A172 (cell line): ENCODE measurements around the gene NTRK1. TPM values are rescaled to one million over a fixed set of nuclear protein-coding genes. Genes with fewer than 3 reads are reported as not detected.

ENCODE experiments used
- DNase-seq: peaks from one replicate; pipeline ENCODE4 v3.0.0-alpha.2; 2015; ENCODE audit warnings: low spot score
- total RNA-seq: library from RNA; depleted of rRNA; stranded (reverse); fragments of >200 nt; shearing (Covaris generic); gene quantifications from 2 replicates; pipeline ENCODE4 v1.2.3, GENCODE V29; 2014

Gene NTRK1
- total RNA-seq, 1 experiment from 2014 or later, result 0.16 TPM

- no peak for DNase-seq
Measured at GRCh38 chr1:156880473-156880872, 19.8 kb downstream of the NTRK1 start.

GRCh38 chr1:156881101-156881500 is 20.4 kb downstream of the NTRK1 start:
- DNase-seq, result no peak

GRCh38 chr1:156881663-156882062 is 21.0 kb downstream of the NTRK1 start:
- DNase-seq, result no peak

GRCh38 chr1:156882543-156882942 is 21.9 kb downstream of the NTRK1 start:
- DNase-seq, result no peak

- no peak for DNase-seq
Measured at GRCh38 chr1:156883919-156884318, 23.3 kb downstream of the NTRK1 start.

GRCh38 chr1:156884560-156885184 is 24.0 kb downstream of the NTRK1 start:
- DNase-seq, result no peak

- DNase-seq, result no peak
Measured at GRCh38 chr1:156885314-156885713, 24.6 kb downstream of the NTRK1 start.

- no peak for DNase-seq
Measured at GRCh38 chr1:156885880-156886355, 25.3 kb downstream of the NTRK1 start.

- DNase-seq, result no peak
Measured at GRCh38 chr1:156886583-156887281, 26.1 kb downstream of the NTRK1 start.

GRCh38 chr1:156887317-156887716 is 26.7 kb downstream of the NTRK1 start:
- no peak for DNase-seq

- DNase-seq, result no peak
Measured at GRCh38 chr1:156887734-156888133, 27.1 kb downstream of the NTRK1 start.

- peak; percentile 85 for DNase-seq
Measured at GRCh38 chr1:156889802-156890580, 29.3 kb downstream of the NTRK1 start.

- peak; percentile 47 for DNase-seq
Measured at GRCh38 chr1:156892190-156893047, 31.8 kb downstream of the NTRK1 start.

GRCh38 chr1:156893048-156893953 is 32.6 kb downstream of the NTRK1 start, which contains the start of gene PEAR1:
Gene PEAR1 (plus strand): TSS chr1:156893718. CDS start chr1:156903927, 10,209 bp downstream.
- DNase-seq, result no peak

- no peak for DNase-seq
Measured at GRCh38 chr1:156894001-156894400, 33.3 kb downstream of the NTRK1 start.

GRCh38 chr1:156894711-156895454 is 34.2 kb downstream of the NTRK1 start:
- no peak for DNase-seq

- DNase-seq, result no peak
Measured at GRCh38 chr1:156895455-156895812, 34.8 kb downstream of the NTRK1 start.

GRCh38 chr1:156895927-156896326 is 35.3 kb downstream of the NTRK1 start:
- no peak for DNase-seq

GRCh38 chr1:156896490-156897033 is 35.9 kb downstream of the NTRK1 start:
- DNase-seq, result peak; percentile 98
